GM12892 (cell line): ENCODE measurements around the gene GRID1.

ENCODE experiments used
- POLR2A ChIP-seq: IDR thresholded peaks from 2 replicates; pipeline ENCODE4 v1.6.1; 2011; ENCODE audit warnings: low read depth, low read length, control low read depth
- POLR2AphosphoS5 ChIP-seq: IDR thresholded peaks from 2 replicates; pipeline ENCODE4 v1.6.1; 2011; ENCODE audit warnings: low read depth, low read length, control low read depth
- TAF1 ChIP-seq: IDR thresholded peaks from 2 replicates; pipeline ENCODE4 v1.6.1; 2011; ENCODE audit warnings: low read depth, mild to moderate bottlenecking, control low read depth, low read length, borderline replicate concordance

- no peak for TF ChIP-seq POLR2A
- no peak for TF ChIP-seq TAF1
- TF ChIP-seq POLR2AphosphoS5: no peak
These were observed 174.4 kb downstream of the GRID1 start for GRCh38 chr10:86192147-86192546.
